CD8-positive, alpha-beta memory T cell (primary cell): ENCODE data around the gene C1orf35. TPM values are rescaled to one million over a fixed set of nuclear protein-coding genes. Genes with fewer than 3 reads are reported as not detected.

Experiments
- CTCF ChIA-PET: fragments of 350-600 bp; sonication (Branson Sonifier 250); formaldehyde crosslinking; loops from one replicate; lab custom pipeline; 2021; ENCODE audit warnings: antibody characterized with exemption; lab: Charles Lee
- POLR2A ChIA-PET: fragments of 350-600 bp; sonication (Branson Sonifier 250); formaldehyde crosslinking; loops from one replicate; lab custom pipeline; 2021; ENCODE audit warnings: antibody characterized with exemption; lab: Charles Lee
- DNase-seq, 5 donors: peaks; one replicate each; pipeline versions ENCODE4 v3.0.0 to v3.0.0-alpha.2; 2020 to 2022; ENCODE audit warnings: mixed read lengths in 1 of 5
- H3K27ac ChIP-seq: one replicate; pipeline ENCODE4 v1.7.0; 2013; ENCODE audit warnings: low read depth, mild to moderate bottlenecking, low read length, moderate library complexity
- H3K27me3 ChIP-seq: 2 replicates; pipeline ENCODE4 v1.7.0; 2013; ENCODE audit warnings: low read length, mild to moderate bottlenecking; ENCODE audit not compliant: insufficient read depth, poor library complexity, severe bottlenecking
- H3K36me3 ChIP-seq: 2 replicates; pipeline ENCODE4 v1.7.0; 2013; ENCODE audit warnings: mild to moderate bottlenecking, low read length, moderate library complexity; ENCODE audit not compliant: insufficient read depth
- H3K4me1 ChIP-seq: 2 replicates; pipeline ENCODE4 v1.7.0; 2013; ENCODE audit warnings: mild to moderate bottlenecking, low read length, moderate library complexity; ENCODE audit not compliant: insufficient read depth
- H3K4me3 ChIP-seq: 2 replicates; pipeline ENCODE4 v1.7.0; 2013; ENCODE audit warnings: mild to moderate bottlenecking, low read length
- H3K9me3 ChIP-seq: 2 replicates; pipeline ENCODE4 v1.7.0; 2013; ENCODE audit warnings: mild to moderate bottlenecking, low read length
- H3K27ac Mint-ChIP-seq, 8 donors: one replicate each; pipeline ENCODE4 v1.8.0; 2020 to 2021; ENCODE audit warnings: mixed read lengths in 8 of 8, mild to moderate bottlenecking in 6 of 8, inconsistent platforms in 3 of 8, moderate library complexity in 3 of 8
- H3K27me3 Mint-ChIP-seq, 2 donors: one replicate each; pipeline ENCODE4 v1.8.0; 2020 to 2021; ENCODE audit warnings: mixed read lengths in 2 of 2, mild to moderate bottlenecking in 1 of 2, moderate library complexity in 1 of 2
- H3K36me3 Mint-ChIP-seq, 3 donors: one replicate each; pipeline ENCODE4 v1.8.0; 2020 to 2021; ENCODE audit warnings: mixed read lengths in 3 of 3, inconsistent platforms in 1 of 3, mild to moderate bottlenecking in 1 of 3
- H3K4me1 Mint-ChIP-seq, 3 donors: one replicate each; pipeline ENCODE4 v1.8.0; 2020 to 2021; ENCODE audit warnings: mixed read lengths in 3 of 3, inconsistent platforms in 1 of 3, mild to moderate bottlenecking in 1 of 3
- H3K4me3 Mint-ChIP-seq, 7 donors: one replicate each; pipeline ENCODE4 v1.8.0; 2020 to 2021; ENCODE audit warnings: mixed read lengths in 7 of 7, mild to moderate bottlenecking in 6 of 7, moderate library complexity in 4 of 7, inconsistent platforms in 2 of 7
- H3K9me3 Mint-ChIP-seq, 5 donors: one replicate each; pipeline ENCODE4 v1.8.0; 2020 to 2022; ENCODE audit warnings: mixed read lengths in 5 of 5, mild to moderate bottlenecking in 3 of 5, moderate library complexity in 2 of 5, inconsistent platforms in 1 of 5
- polyA plus RNA-seq: library from polyadenylated mRNA; unstranded; fragments of 300-500 nt; fragmentation: Illumina TruSeq; gene quantifications from one replicate; pipeline ENCODE4 v1.2.3, GENCODE V29; 2021
- total RNA-seq, 2 experiments: library from RNA; stranded (reverse); gene quantifications; one replicate each; pipeline ENCODE4 v1.2.3, GENCODE V29; 2021

C1orf35 gene
- total and polyA plus RNA-seq, 3 experiments from 2014 or later, result 21.4 to 29.2 (median 28.7) TPM

GRCh38 chr1:228149406-228150119 lies 46.4 kb upstream of the C1orf35 start, which contains the start of gene GJC2:
Gene GJC2 (plus strand): TSS chr1:228149930. CDS start chr1:228157759, 7,829 bp downstream.
- Mint-ChIP-seq H3K4me1 (peaks cover 4 to 12% (median 8%) of the 10 kb centered on the region in 3 donors), H3K36me3 (peaks cover 0 to 27% (median 0%) of the 10 kb centered on the region in 3 donors), H3K9me3 (no peaks in the 10 kb centered on the region), H3K4me3 (no peak within 1 kb of the TSS), H3K27me3 (no peaks in the 10 kb centered on the region), H3K27ac (peak within 1 kb of the TSS in 1 of 8 donors; percentile 38)
- Histone ChIP-seq H3K36me3 (peaks cover 29% of the 10 kb centered on the region), H3K27me3 (no peaks in the 10 kb centered on the region), H3K4me1 (peaks cover 13% of the 10 kb centered on the region), H3K27ac (no peak within 1 kb of the TSS), H3K4me3 (no peak within 1 kb of the TSS), H3K9me3 (no peaks in the 10 kb centered on the region)
- DNase-seq, result no peak
- CTCF ChIA-PET, result no interaction called here
- POLR2A ChIA-PET, result no interaction called here

GRCh38 chr1:228148935-228149405 lies 45.8 kb upstream of the C1orf35 start:
- no peaks in the 10 kb centered on the region for H3K9me3 Mint-ChIP-seq
- Histone ChIP-seq H3K9me3 (no peaks in the 10 kb centered on the region), H3K4me3 (no peak overlapping the region), H3K27me3 (no peaks in the 10 kb centered on the region), H3K27ac (no peak overlapping the region), H3K4me1 (peaks cover 19% of the 10 kb centered on the region), H3K36me3 (peaks cover 29% of the 10 kb centered on the region)
- no peaks in the 10 kb centered on the region for H3K27me3 Mint-ChIP-seq
- ChIA-PET CTCF (no interaction called here), POLR2A (no interaction called here)
- no peak for DNase-seq
- no peak overlapping the region for H3K4me3 Mint-ChIP-seq
- no peak overlapping the region for H3K27ac Mint-ChIP-seq
- peaks cover 0 to 27% (median 0%) of the 10 kb centered on the region in 3 donors for H3K36me3 Mint-ChIP-seq
- peaks cover 7 to 15% (median 10%) of the 10 kb centered on the region in 3 donors for H3K4me1 Mint-ChIP-seq

- POLR2A ChIA-PET, result no interaction called here
- DNase-seq, result no peak
- Histone ChIP-seq H3K4me1 (peaks cover 25% of the 10 kb centered on the region), H3K27me3 (no peaks in the 10 kb centered on the region), H3K4me3 (no peak overlapping the region), H3K27ac (no peak overlapping the region), H3K9me3 (no peaks in the 10 kb centered on the region), H3K36me3 (peaks cover 29% of the 10 kb centered on the region)
- Mint-ChIP-seq H3K4me3 (no peak overlapping the region), H3K4me1 (peaks cover 14 to 21% (median 17%) of the 10 kb centered on the region in 3 donors), H3K36me3 (peaks cover 0 to 32% (median 3%) of the 10 kb centered on the region in 3 donors), H3K27me3 (no peaks in the 10 kb centered on the region), H3K27ac (no peak overlapping the region), H3K9me3 (no peaks in the 10 kb centered on the region)
- CTCF ChIA-PET, result no interaction called here
Observed at GRCh38 chr1:228148196-228148861, 45.2 kb upstream of the C1orf35 start.

- H3K9me3 Mint-ChIP-seq, result no peaks in the 10 kb centered on the region
- H3K27me3 Mint-ChIP-seq, result no peaks in the 10 kb centered on the region
- Histone ChIP-seq H3K27me3 (no peaks in the 10 kb centered on the region), H3K9me3 (no peaks in the 10 kb centered on the region), H3K36me3 (peaks cover 29% of the 10 kb centered on the region), H3K27ac (no peak overlapping the region), H3K4me1 (peaks cover 31% of the 10 kb centered on the region), H3K4me3 (no peak overlapping the region)
- H3K36me3 Mint-ChIP-seq, result peaks cover 0 to 36% (median 3%) of the 10 kb centered on the region in 3 donors
- ChIA-PET CTCF (no interaction called here), POLR2A (no interaction called here)
- peak overlapping the region in 2 of 8 donors; percentile 50 to 65 for H3K27ac Mint-ChIP-seq
- no peak overlapping the region for H3K4me3 Mint-ChIP-seq
- H3K4me1 Mint-ChIP-seq, result peaks cover 19 to 27% (median 22%) of the 10 kb centered on the region in 3 donors
- no peak for DNase-seq
Observed at GRCh38 chr1:228147768-228148167, 44.6 kb upstream of the C1orf35 start.

- no peaks in the 10 kb centered on the region for H3K9me3 Mint-ChIP-seq
- Histone ChIP-seq H3K4me3 (no peak overlapping the region), H3K36me3 (peaks cover 29% of the 10 kb centered on the region), H3K4me1 (peaks cover 36% of the 10 kb centered on the region), H3K27ac (no peak overlapping the region), H3K27me3 (no peaks in the 10 kb centered on the region), H3K9me3 (no peaks in the 10 kb centered on the region)
- no peaks in the 10 kb centered on the region for H3K27me3 Mint-ChIP-seq
- ChIA-PET POLR2A (no interaction called here), CTCF (no interaction called here)
- H3K36me3 Mint-ChIP-seq, result peaks cover 0 to 41% (median 3%) of the 10 kb centered on the region in 3 donors
- no peak overlapping the region for H3K4me3 Mint-ChIP-seq
- no peak overlapping the region for H3K27ac Mint-ChIP-seq
- peaks cover 25 to 32% (median 28%) of the 10 kb centered on the region in 3 donors for H3K4me1 Mint-ChIP-seq
- DNase-seq, result no peak
Observed at GRCh38 chr1:228147151-228147693, 44.1 kb upstream of the C1orf35 start.

- Mint-ChIP-seq H3K36me3 (peaks cover 0 to 46% (median 3%) of the 10 kb centered on the region in 3 donors), H3K4me3 (peak overlapping the region in 1 of 7 donors; percentile 59), H3K27ac (peak overlapping the region in 1 of 8 donors; percentile 66), H3K9me3 (no peaks in the 10 kb centered on the region), H3K27me3 (no peaks in the 10 kb centered on the region), H3K4me1 (peaks cover 30 to 38% (median 32%) of the 10 kb centered on the region in 3 donors)
- no peak overlapping the region for H3K4me3 ChIP-seq
- H3K27me3 ChIP-seq, result no peaks in the 10 kb centered on the region
- H3K27ac ChIP-seq, result no peak overlapping the region
- POLR2A ChIA-PET, result no interaction called here
- peaks cover 42% of the 10 kb centered on the region for H3K4me1 ChIP-seq
- CTCF ChIA-PET, result interaction anchor here (1.4 kb wide), 1 partner anchor 15 kb away, joined by 3 read pairs; no protein-coding TSS in a partner anchor
- no peak for DNase-seq
- H3K36me3 ChIP-seq, result peaks cover 35% of the 10 kb centered on the region
- H3K9me3 ChIP-seq, result no peaks in the 10 kb centered on the region
Observed at GRCh38 chr1:228146417-228147150, 43.5 kb upstream of the C1orf35 start.

GRCh38 chr1:228145463-228146416 lies 42.6 kb upstream of the C1orf35 start:
- H3K36me3 ChIP-seq, result peaks cover 37% of the 10 kb centered on the region
- peaks cover 0 to 54% (median 3%) of the 10 kb centered on the region in 3 donors for H3K36me3 Mint-ChIP-seq
- H3K27me3 Mint-ChIP-seq, result no peaks in the 10 kb centered on the region
- H3K4me1 Mint-ChIP-seq, result peaks cover 37 to 46% (median 39%) of the 10 kb centered on the region in 3 donors
- H3K4me3 ChIP-seq, result no peak overlapping the region
- ChIA-PET CTCF (interaction anchor here (1.4 kb wide), 1 partner anchor 16 kb away, joined by 3 read pairs; no protein-coding TSS in a partner anchor), POLR2A (no interaction called here)
- peak overlapping the region in 2 of 7 donors; percentile 19 to 59 for H3K4me3 Mint-ChIP-seq
- no peaks in the 10 kb centered on the region for H3K9me3 Mint-ChIP-seq
- H3K27me3 ChIP-seq, result no peaks in the 10 kb centered on the region
- H3K9me3 ChIP-seq, result no peaks in the 10 kb centered on the region
- DNase-seq, result no peak
- H3K27ac ChIP-seq, result peak overlapping the region; percentile 28
- H3K27ac Mint-ChIP-seq, result peak overlapping the region in 3 of 8 donors; percentile 30 to 66 (median 33)
- H3K4me1 ChIP-seq, result peaks cover 51% of the 10 kb centered on the region
